Head of caudate nucleus (tissue), 42 donors: ENCODE data around the gene ABCB4.

Source experiments
- DNase-seq, 42 donors: peaks; one replicate each; pipeline versions ENCODE4 v3.0.0 to v3.0.0-alpha.2; 2020 to 2021; ENCODE audit warnings: mixed read lengths in 7 of 42
- intact Hi-C: fragments of 100-400 bp; cut with DNase I; formaldehyde crosslinking; loops from one replicate; pipeline ENCODE4 v1.15.0; 2022

The ABCB4 gene

GRCh38 chr7:87375662-87376435 lies 99.6 kb downstream of the ABCB4 start:
- no peak for DNase-seq
- intact Hi-C loops = no loop called here

- intact Hi-C loops = no loop called here
- no peak for DNase-seq
Observed at GRCh38 chr7:87370660-87371180, 104.8 kb downstream of the ABCB4 start.

GRCh38 chr7:87369216-87369615 lies 106.3 kb downstream of the ABCB4 start:
- no peak for DNase-seq
- intact Hi-C loops = no loop called here

- intact Hi-C loops = no loop called here
- no peak for DNase-seq
Observed at GRCh38 chr7:87364246-87364645, 111.2 kb downstream of the ABCB4 start.

- no peak for DNase-seq
- intact Hi-C loops = no loop called here
Observed at GRCh38 chr7:87363342-87363741, 112.1 kb downstream of the ABCB4 start.

GRCh38 chr7:87361320-87361719 lies 114.2 kb downstream of the ABCB4 start:
- DNase-seq = no peak
- intact Hi-C loops = no loop called here

- peak in 7 of 42 donors; percentile 5 to 59 (median 19) for DNase-seq
Observed at GRCh38 chr7:87359366-87359765, 116.1 kb downstream of the ABCB4 start.

GRCh38 chr7:87356448-87356847 lies 119.0 kb downstream of the ABCB4 start:
- DNase-seq = no peak
- intact Hi-C loops = no loop called here

More at GRCh38 chr7:87359366-87359765, 116.1 kb downstream of the ABCB4 start:
- intact Hi-C loops = no loop called here

- DNase-seq = no peak
- intact Hi-C loops = no loop called here
Observed at GRCh38 chr7:87354749-87355148, 120.7 kb downstream of the ABCB4 start.
